OCI-LY3 (cell line): Measurements from ENCODE around the gene PHYKPL.

ENCODE experiments used
- EZH2phosphoT487 ChIP-seq: fragments of 200-600 bp; shearing (Covaris generic); IDR thresholded peaks from 2 replicates; pipeline ENCODE4 v1.6.1; 2018; ENCODE audit warnings: antibody characterized with exemption, mixed run types, low read depth
- TF ChIP-seq, protein P1 (sequence below): fragments of 200-600, 300-600 bp; sonication (generic); IDR thresholded peaks from 2 replicates; pipeline ENCODE4 v1.5.1; 2014; ENCODE audit warnings: antibody characterized with exemption, low read length, low read depth

DNA sequence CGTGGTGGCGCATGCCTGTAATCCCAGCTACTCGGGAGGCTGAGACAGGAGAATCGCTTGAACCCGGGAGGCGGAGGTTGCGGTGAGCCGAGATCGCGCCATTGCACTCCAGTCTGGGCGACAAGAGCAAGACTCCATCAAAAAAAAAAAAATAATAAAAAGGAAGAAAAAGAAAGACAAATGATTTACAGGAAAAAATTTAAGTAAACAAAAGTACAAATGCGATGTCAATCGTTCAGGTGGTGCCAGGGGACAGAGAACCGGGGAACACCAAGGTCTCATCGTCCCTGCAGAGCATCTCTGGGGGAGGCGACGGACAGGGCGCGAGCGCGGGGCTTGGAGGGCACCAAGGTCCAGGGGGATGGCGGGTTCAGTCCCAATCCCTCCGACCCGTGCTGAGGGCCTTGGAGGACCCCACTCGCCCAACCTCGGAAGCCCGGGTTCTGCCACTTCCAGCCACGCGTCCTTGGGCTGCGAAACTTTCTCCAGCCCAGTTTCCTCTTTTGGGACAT, 28.9 kb downstream of the PHYKPL start:
- TF ChIP-seq, protein P1, sequence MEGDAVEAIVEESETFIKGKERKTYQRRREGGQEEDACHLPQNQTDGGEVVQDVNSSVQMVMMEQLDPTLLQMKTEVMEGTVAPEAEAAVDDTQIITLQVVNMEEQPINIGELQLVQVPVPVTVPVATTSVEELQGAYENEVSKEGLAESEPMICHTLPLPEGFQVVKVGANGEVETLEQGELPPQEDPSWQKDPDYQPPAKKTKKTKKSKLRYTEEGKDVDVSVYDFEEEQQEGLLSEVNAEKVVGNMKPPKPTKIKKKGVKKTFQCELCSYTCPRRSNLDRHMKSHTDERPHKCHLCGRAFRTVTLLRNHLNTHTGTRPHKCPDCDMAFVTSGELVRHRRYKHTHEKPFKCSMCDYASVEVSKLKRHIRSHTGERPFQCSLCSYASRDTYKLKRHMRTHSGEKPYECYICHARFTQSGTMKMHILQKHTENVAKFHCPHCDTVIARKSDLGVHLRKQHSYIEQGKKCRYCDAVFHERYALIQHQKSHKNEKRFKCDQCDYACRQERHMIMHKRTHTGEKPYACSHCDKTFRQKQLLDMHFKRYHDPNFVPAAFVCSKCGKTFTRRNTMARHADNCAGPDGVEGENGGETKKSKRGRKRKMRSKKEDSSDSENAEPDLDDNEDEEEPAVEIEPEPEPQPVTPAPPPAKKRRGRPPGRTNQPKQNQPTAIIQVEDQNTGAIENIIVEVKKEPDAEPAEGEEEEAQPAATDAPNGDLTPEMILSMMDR: no peak
- no peak for TF ChIP-seq EZH2phosphoT487
